ENCODE measurements around the gene MBTPS1. TPM values are rescaled to one million over a fixed set of nuclear protein-coding genes. Genes with fewer than 3 reads are reported as not detected.

MBTPS1 gene
- total and polyA plus RNA-seq, 8 donors = 21.4 to 112 (median 56.1) TPM

- no peaks in the 10 kb centered on the region for H3K36me3 ChIP-seq
- WGBS, 5 donors = 42 to 56% (median 52%) methylated on average over 2 of the region's 2 CpGs
- H3K4me1 ChIP-seq = peaks cover 2 to 18% (median 7%) of the 10 kb centered on the region in 4 donors
- TF ChIP-seq, protein P1, sequence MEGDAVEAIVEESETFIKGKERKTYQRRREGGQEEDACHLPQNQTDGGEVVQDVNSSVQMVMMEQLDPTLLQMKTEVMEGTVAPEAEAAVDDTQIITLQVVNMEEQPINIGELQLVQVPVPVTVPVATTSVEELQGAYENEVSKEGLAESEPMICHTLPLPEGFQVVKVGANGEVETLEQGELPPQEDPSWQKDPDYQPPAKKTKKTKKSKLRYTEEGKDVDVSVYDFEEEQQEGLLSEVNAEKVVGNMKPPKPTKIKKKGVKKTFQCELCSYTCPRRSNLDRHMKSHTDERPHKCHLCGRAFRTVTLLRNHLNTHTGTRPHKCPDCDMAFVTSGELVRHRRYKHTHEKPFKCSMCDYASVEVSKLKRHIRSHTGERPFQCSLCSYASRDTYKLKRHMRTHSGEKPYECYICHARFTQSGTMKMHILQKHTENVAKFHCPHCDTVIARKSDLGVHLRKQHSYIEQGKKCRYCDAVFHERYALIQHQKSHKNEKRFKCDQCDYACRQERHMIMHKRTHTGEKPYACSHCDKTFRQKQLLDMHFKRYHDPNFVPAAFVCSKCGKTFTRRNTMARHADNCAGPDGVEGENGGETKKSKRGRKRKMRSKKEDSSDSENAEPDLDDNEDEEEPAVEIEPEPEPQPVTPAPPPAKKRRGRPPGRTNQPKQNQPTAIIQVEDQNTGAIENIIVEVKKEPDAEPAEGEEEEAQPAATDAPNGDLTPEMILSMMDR (IDR thresholded peaks at IDR 0.05) = no peak
- TF ChIP-seq POLR2AphosphoS5 (IDR thresholded peaks at IDR 0.05) (no peak), POLR2A (IDR thresholded peaks at IDR 0.05) (no peak)
- DNase-seq = no peak
- no peaks in the 10 kb centered on the region for H3K27me3 ChIP-seq
- H3K4me3 ChIP-seq = no peak overlapping the region
- H3K9me3 ChIP-seq = no peaks in the 10 kb centered on the region
- peak overlapping the region in 1 of 5 donors; percentile 57 for H3K27ac ChIP-seq
- intact Hi-C loops (cut with DNase I; ENCODE audit: low total_unique reads) = no loop called here
Observed at GRCh38 chr16:84138500-84138823, 21.7 kb upstream of the MBTPS1 start.

DNA sequence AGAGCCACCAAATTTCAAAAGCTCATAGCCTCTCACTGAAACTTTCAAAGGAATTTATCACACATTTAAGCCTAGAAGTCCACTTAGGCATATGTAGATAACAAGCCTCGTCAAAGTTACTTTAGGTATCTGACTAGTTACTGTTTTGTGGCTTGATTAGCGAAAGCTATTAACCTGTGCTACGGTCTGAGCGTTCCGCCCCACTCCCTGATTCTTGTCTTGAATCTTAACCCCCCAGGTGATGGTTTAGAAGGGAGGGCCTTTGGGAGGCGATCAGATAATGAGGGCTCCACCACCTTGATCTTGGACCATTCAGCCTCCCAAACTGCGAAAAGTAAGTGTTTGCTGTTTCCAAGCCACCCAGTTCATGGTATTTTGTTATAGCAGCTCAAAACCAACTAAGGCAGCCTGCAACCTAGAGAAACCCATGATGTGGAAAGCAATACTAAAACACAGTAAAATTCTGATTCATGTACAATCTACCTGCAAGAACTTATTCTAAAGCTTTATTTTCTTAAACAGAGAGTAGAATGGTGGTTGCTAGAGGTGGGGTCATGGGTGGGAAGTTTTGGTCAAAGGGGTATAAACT lies 21.1 kb upstream of the MBTPS1 start:
- Histone ChIP-seq H3K4me1 (peaks cover 0 to 15% (median 7%) of the 10 kb centered on the region in 4 donors), H3K4me3 (no peak overlapping the region), H3K27me3 (no peaks in the 10 kb centered on the region), H3K27ac (no peak overlapping the region), H3K9me3 (no peaks in the 10 kb centered on the region), H3K36me3 (no peaks in the 10 kb centered on the region)
- no peak for DNase-seq
- intact Hi-C loops (cut with DNase I; ENCODE audit: low total_unique reads) = no loop called here
- TF ChIP-seq, protein P1 (IDR thresholded peaks at IDR 0.05) = no peak
- no peak for TF ChIP-seq POLR2AphosphoS5 (IDR thresholded peaks at IDR 0.05)
- TF ChIP-seq EP300 (IDR thresholded peaks at IDR 0.05) = no peak
- no peak for TF ChIP-seq POLR2A (IDR thresholded peaks at IDR 0.05)
- WGBS, 5 donors = 76 to 87% (median 84%) methylated on average over 7 of the region's 7 CpGs

DNA sequence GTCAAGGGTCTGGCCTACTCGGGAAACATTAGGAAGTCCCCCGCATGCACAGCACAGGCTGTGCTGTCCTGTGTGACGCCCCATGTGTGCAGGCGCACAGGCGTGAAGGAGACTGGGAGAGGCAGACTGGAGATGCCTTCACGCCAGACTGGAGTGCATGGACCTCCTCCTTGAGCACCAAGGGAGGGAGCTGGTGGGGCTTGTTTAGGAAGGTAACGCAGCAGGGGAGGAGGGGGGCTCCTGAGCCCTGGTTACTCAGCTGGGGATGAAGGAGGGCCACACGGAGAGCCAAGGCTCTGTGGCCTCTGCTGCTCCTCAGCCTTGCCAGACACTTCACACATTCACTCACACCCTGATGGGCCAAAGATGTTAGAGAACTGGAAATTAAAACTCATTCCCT lies 20.5 kb upstream of the MBTPS1 start:
- Histone ChIP-seq H3K4me3 (no peak overlapping the region), H3K9me3 (no peaks in the 10 kb centered on the region), H3K36me3 (no peaks in the 10 kb centered on the region), H3K27ac (no peak overlapping the region), H3K27me3 (no peaks in the 10 kb centered on the region), H3K4me1 (peaks cover 0 to 15% (median 7%) of the 10 kb centered on the region in 4 donors)
- no peak for DNase-seq
- intact Hi-C loops (cut with DNase I; ENCODE audit: low total_unique reads) = no loop called here
- no peak for TF ChIP-seq POLR2A (IDR thresholded peaks at IDR 0.05)
- TF ChIP-seq POLR2AphosphoS5 (IDR thresholded peaks at IDR 0.05) = no peak
- TF ChIP-seq, protein P1 (IDR thresholded peaks at IDR 0.05) = no peak
- no peak for TF ChIP-seq EP300 (IDR thresholded peaks at IDR 0.05)
- WGBS, 5 donors = 86 to 92% (median 89%) methylated on average over 7 to 8 of the region's 8 CpGs

- no peak overlapping the region for H3K4me3 ChIP-seq
- WGBS, 5 donors = 87 to 93% (median 92%) methylated on average over 11 of the region's 11 CpGs
- DNase-seq = no peak
- intact Hi-C loops (cut with DNase I; ENCODE audit: low total_unique reads) = no loop called here
- no peaks in the 10 kb centered on the region for H3K27me3 ChIP-seq
- peaks cover 0 to 15% (median 7%) of the 10 kb centered on the region in 4 donors for H3K4me1 ChIP-seq
- TF ChIP-seq POLR2AphosphoS5 (IDR thresholded peaks at IDR 0.05) (no peak), POLR2A (IDR thresholded peaks at IDR 0.05) (no peak), EP300 (IDR thresholded peaks at IDR 0.05) (no peak)
- TF ChIP-seq, protein P1 (IDR thresholded peaks at IDR 0.05) = no peak
- H3K9me3 ChIP-seq = no peaks in the 10 kb centered on the region
- H3K27ac ChIP-seq = no peak overlapping the region
- H3K36me3 ChIP-seq = no peaks in the 10 kb centered on the region
Observed at GRCh38 chr16:84136331-84137125, 19.8 kb upstream of the MBTPS1 start.

All from stomach (tissue), 9 donors.